OCI-LY3 (cell line): ENCODE data around the gene RBM19.

Experiments
- CTCF ChIP-seq: fragments of 200-600, 300-600 bp; sonication (generic); IDR thresholded peaks from 2 replicates; pipeline ENCODE4 v1.5.1; 2014; ENCODE audit warnings: antibody characterized with exemption, low read length, low read depth
- EZH2phosphoT487 ChIP-seq: fragments of 200-600 bp; shearing (Covaris generic); IDR thresholded peaks from 2 replicates; pipeline ENCODE4 v1.6.1; 2018; ENCODE audit warnings: antibody characterized with exemption, mixed run types, low read depth

GRCh38 chr12:113919791-113920190 is 46.3 kb downstream of the RBM19 start:
- TF ChIP-seq CTCF = no peak
- no peak for TF ChIP-seq EZH2phosphoT487
